GM19099 (cell line): Measurements from ENCODE around the gene PHKB.

ENCODE experiments used
- POLR2A ChIP-seq: IDR thresholded peaks from 3 replicates; pipeline ENCODE4 v1.6.1; 2011; ENCODE audit warnings: low read depth; ENCODE audit not compliant: insufficient read length; ENCODE audit errors: extremely low read depth

Gene PHKB

GRCh38 chr16:47627085-47627639 is 166.0 kb downstream of the PHKB start:
- TF ChIP-seq POLR2A: no peak

DNA sequence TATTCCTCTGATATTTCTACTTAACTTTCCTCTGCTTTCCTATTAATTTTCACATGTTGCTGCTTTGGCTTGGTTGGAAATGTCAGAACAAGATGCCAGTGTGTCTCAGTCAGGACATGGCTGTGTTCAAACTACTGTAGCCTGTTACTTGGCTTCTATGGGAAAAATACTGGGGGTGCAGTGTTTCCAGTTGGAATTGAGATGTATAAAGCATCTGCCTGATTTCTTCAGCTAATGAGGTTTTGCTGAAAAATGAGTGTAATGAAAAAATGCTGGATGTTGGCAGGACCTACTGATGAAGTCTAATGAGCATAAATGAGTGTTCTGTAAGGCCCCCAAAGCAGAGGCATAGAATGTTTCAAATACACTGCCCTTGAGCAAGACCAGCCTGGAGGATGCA is 166.6 kb downstream of the PHKB start:
- no peak for TF ChIP-seq POLR2A

DNA sequence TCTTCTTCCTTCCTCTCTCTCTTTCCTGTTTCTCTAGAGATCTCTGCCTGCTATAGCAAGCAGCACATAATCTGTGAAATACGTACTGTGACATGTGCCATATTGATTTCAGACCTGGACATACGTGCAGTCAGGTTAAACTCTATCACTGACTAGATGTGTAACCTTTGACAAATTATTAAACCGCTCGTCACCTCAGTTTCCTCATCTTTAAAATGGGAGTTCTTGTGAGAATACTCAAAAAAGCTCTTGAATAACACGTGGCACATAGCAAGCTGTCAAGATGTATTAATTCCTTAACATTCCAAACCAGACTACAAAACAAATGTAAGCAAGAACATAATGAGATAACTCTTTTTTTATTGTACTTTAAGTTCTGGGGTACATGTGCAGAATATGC is 170.0 kb downstream of the PHKB start:
- no peak for TF ChIP-seq POLR2A

DNA sequence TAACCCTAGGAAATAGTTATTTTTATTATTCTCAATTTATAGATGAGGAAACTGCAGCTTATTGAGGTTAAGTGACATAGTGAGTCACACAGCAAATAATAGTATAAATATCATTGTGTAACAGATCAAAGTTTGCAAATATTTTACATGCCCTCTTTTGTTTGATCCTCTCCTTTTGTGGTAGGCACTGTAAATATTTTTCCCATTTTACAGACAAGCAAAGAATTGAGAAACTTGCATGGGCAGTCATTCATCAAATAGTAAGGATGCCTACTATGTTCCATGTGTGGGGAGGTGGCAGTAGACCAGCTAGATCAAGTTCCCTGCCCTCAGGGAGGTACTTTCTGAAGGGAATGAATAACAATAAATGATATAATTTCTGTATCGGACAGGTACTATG is 173.0 kb downstream of the PHKB start:
- no peak for TF ChIP-seq POLR2A

DNA sequence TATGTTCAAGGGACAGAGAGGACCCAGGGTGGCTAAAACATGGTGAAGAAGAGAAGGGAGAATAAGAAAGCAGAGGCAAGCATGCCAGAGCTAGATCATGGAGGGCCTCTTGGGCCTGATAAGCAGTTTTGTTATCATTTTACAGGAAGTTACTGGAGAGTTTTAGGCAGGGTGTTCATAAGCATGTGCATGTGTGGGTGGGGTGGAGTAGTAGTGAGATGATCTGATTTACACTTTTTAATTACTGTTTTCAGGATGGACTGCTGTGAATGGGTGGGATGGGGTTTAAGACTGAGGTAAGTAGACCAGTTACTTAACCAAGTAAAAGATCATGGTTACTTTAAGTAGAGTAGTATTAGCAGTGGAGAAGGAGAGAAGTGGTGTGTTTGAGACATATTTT is 173.6 kb downstream of the PHKB start:
- no peak for TF ChIP-seq POLR2A

DNA sequence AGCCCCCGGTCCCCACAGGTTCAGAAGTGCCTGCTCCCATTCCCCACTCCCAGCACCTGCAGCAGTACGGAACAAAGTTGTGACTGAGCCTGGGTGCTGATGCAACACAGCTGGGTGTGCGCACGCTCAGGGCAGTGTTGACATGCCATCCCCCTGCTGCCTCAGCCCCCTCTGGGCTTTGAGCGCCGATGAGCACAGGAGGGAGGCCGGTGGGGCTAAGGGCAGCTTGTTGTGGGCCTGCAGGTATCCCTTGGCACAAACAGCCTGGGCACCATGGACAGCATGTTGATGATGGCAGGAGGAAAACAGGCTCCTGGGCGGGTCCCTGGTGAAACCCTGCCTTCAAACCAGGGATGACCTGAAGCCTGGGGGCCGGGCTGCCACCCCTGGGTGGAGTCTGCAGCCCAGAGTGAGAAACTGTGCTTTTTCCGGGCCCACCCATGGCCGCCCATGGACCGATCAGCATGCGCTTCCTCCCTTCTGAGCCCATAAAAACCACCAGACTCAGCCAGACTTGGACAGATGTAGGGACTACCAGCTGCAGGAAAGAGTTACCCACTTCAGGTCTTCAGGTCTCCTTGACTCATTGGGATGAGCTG is 175.5 kb downstream of the PHKB start:
- TF ChIP-seq POLR2A: no peak

- no peak for TF ChIP-seq POLR2A
Observed at GRCh38 chr16:47638175-47638574, 177.0 kb downstream of the PHKB start.

DNA sequence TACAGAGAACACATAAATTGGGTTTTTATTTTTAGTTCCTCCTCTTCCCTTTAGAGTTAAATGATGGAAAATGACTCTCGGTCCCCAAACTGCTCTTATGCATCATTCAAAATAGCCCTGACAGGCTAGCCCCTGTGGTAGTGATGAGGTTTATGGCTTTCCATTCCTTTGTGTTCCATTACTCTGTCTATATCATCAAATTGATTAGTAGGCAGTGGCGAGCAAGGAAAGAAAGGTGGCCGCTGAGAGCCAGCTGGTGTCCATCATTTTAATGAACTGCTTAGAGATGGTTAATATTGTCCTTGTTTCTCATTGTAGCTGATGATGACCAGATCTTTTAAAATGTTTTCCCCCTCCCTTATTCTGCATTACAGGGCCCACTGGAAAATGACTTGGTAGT is 179.5 kb downstream of the PHKB start:
- TF ChIP-seq POLR2A: no peak

GRCh38 chr16:47643323-47644000 is 182.3 kb downstream of the PHKB start:
- TF ChIP-seq POLR2A: no peak

GRCh38 chr16:47644166-47644565 is 183.0 kb downstream of the PHKB start:
- TF ChIP-seq POLR2A: no peak

- TF ChIP-seq POLR2A: no peak
Observed at GRCh38 chr16:47644661-47645060, 183.5 kb downstream of the PHKB start.

GRCh38 chr16:47646914-47647313 is 185.8 kb downstream of the PHKB start:
- no peak for TF ChIP-seq POLR2A

DNA sequence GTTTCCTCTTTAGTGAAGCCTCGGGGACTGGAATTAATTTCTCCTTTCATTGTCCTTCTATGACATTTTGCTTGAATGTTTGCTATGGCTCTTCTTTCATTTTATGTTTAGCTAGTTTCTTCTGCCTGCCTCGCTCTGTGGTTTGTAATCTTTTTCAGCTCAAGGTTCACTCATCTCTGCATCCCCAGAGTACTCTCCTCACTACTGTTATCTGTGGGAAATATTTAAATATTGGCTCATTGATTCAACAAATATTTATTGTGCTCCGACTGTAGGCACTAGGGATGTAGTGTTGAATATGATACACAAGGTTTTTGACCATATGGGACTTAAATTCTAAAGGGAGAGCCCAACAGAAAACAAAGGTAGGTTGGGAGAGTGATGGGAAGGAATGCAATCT is 195.9 kb downstream of the PHKB start:
- no peak for TF ChIP-seq POLR2A

- no peak for TF ChIP-seq POLR2A
Observed at GRCh38 chr16:47657977-47658376, 196.8 kb downstream of the PHKB start.

- no peak for TF ChIP-seq POLR2A
Observed at GRCh38 chr16:47660540-47660939, 199.4 kb downstream of the PHKB start.

- TF ChIP-seq POLR2A: no peak
Observed at GRCh38 chr16:47664653-47665325, 203.7 kb downstream of the PHKB start.

DNA sequence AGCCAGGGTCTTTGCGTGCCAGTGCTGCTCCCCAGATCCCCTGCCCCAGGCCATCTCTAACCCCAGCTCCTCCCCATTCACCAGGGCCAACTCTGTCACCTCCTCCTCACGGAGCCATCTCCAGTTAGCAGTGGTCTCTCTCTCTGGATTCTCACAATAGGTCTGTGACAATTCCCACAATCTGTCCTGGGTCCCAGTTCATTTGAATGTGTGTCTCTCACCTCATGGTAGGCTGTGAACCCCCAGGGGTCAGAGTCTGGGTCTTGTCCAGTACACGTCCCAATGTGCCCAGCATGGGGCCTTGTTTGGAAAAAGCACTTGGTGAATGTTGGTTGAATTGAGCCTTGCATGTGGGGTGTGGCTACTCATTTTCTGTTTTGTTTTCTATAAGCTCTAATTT is 205.3 kb downstream of the PHKB start:
- TF ChIP-seq POLR2A: no peak

DNA sequence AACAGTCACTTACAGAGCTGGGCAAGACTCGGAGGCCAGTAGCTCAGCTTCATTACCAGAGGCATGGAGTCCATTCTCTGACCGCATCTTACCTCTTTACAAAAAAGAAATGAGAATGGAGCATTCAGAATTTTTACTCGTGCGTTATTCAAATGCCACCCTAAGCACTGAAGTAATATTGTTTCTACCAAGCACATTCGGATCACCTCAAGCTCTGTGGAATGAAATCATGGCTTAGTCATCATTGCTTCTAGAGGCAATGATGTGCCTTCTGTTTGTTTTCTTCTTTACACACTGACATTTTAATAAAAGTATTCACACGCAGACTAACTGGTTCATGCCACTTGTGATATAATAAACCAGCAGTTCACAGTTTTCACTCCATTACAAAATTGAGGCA is 206.8 kb downstream of the PHKB start:
- no peak for TF ChIP-seq POLR2A
